Measurements from ENCODE around the gene SYT8.

- TF ChIP-seq CTCF (IDR thresholded peaks at IDR 0.05) (no peak), POLR2A (IDR thresholded peaks at IDR 0.05) (no peak)
These were observed 14.0 kb downstream of the SYT8 start for GRCh38 chr11:1848640-1849430.

All from uterus (tissue), 2 donors.